HepG2 (cell line): Measurements from ENCODE around the gene PTPRC. TPM values are rescaled to one million over a fixed set of nuclear protein-coding genes. Genes with fewer than 3 reads are reported as not detected.

ENCODE experiments used
- ATAC-seq: fragments of 200-7000 bp; cut with Tn5 transposase; 3 replicates; pipeline ENCODE4 v1.9.1; 2020; ENCODE audit warnings: mild to moderate bottlenecking, moderate library complexity
- BruUV-seq: library from RNA; stranded (reverse); fragments of 400-500 nt; replicated peaks from 2 replicates; lab custom pipeline; 2021; lab: Mats Ljungman, UMichigan
- CTCF ChIA-PET: fragments of 300-600 bp; formaldehyde crosslinking; extraction: SDS; loops from one replicate; lab custom pipeline; 2021; ENCODE audit warnings: low total read pairs, inconsistent platforms, low intra/inter-chr PET ratio; lab: Yijun Ruan, JAX
- POLR2A ChIA-PET: fragments of 350-600 bp; sonication (Branson Sonifier 250); formaldehyde crosslinking; loops from one replicate; lab custom pipeline; 2020; ENCODE audit warnings: antibody characterized with exemption, inconsistent platforms; lab: Yijun Ruan, JAX
- DNase-seq: peaks from one replicate; pipeline ENCODE4 v3.0.0-alpha.2; 2015; ENCODE audit warnings: low spot score
- FAIRE-seq: peaks from 3 replicates; lab custom pipeline; 2011; peaks lifted over from hg19 to GRCh38; lab: Jason Lieb, UNC
- H2AFZ ChIP-seq: one replicate; pipeline ENCODE4 v1.6.1; 2011; ENCODE audit warnings: low read length, inconsistent platforms
- H3K27ac ChIP-seq: fragments of 300-600 bp; 3 replicates; pipeline ENCODE4 v1.8.0; 2011; ENCODE audit warnings: mixed run types, mild to moderate bottlenecking, mixed read lengths, low read length, inconsistent platforms; ENCODE audit not compliant: insufficient read depth; ENCODE audit errors: extremely low read length
- H3K27me3 ChIP-seq, 2 experiments: fragments of 200-600 bp in 1 of 2; 2 replicates in 1 of 2; 3 replicates in 1 of 2; pipeline versions ENCODE4 v1.6.0 to v1.8.0; 2011; ENCODE audit warnings: low read length in 2 of 2, mild to moderate bottlenecking in 2 of 2, moderate library complexity in 2 of 2, inconsistent platforms in 1 of 2; ENCODE audit not compliant: insufficient read depth in 2 of 2, control insufficient read depth in 1 of 2
- H3K36me3 ChIP-seq, 2 experiments: fragments of 200-600 bp in 1 of 2; replicated peaks in 1 of 2; 2 replicates in 1 of 2; 3 replicates in 1 of 2; pipeline versions ENCODE4 v1.5.1 to v1.8.0; 2011; ENCODE audit warnings: low read length in 2 of 2, inconsistent platforms in 1 of 2; ENCODE audit not compliant: insufficient read depth in 2 of 2, control insufficient read depth in 1 of 2
- H3K4me1 ChIP-seq: 2 replicates; pipeline ENCODE4 v1.5.1; 2012; ENCODE audit warnings: low read length, inconsistent platforms; ENCODE audit not compliant: insufficient read depth
- H3K4me2 ChIP-seq: 2 replicates; pipeline ENCODE4 v1.6.0; 2011; ENCODE audit warnings: low read depth, low read length, inconsistent platforms
- H3K4me3 ChIP-seq, 3 experiments: fragments of 200-600 bp in 1 of 3; sonication (generic), shearing (Covaris generic) in 1 of 3; replicated peaks in 1 of 3; 2 replicates each; pipeline ENCODE4 v1.5.1; 2011 to 2016; ENCODE audit warnings: low read length in 3 of 3, inconsistent platforms in 2 of 3, low read depth in 2 of 3, mild to moderate bottlenecking in 2 of 3, control low read depth in 1 of 3, mixed read lengths in 1 of 3; ENCODE audit not compliant: insufficient read depth in 1 of 3
- H3K79me2 ChIP-seq: one replicate; pipeline ENCODE4 v1.6.1; 2011; ENCODE audit warnings: low read length, inconsistent platforms; ENCODE audit not compliant: insufficient read depth
- H3K9ac ChIP-seq: 2 replicates; pipeline ENCODE4 v1.6.0; 2011; ENCODE audit warnings: mild to moderate bottlenecking, low read depth, low read length, inconsistent platforms; ENCODE audit not compliant: insufficient read depth
- H3K9me3 ChIP-seq: 2 replicates; pipeline ENCODE4 v1.5.1; 2012; ENCODE audit warnings: mild to moderate bottlenecking, low read length
- H4K20me1 ChIP-seq: 2 replicates; pipeline ENCODE4 v1.6.0; 2011; ENCODE audit warnings: inconsistent platforms, mild to moderate bottlenecking, low read length, moderate library complexity; ENCODE audit not compliant: insufficient read depth
- CEBPG ChIP-seq: IDR thresholded peaks from 2 replicates; pipeline ENCODE4 v1.6.1; 2016
- DRAP1 ChIP-seq: IDR thresholded peaks from 2 replicates; pipeline ENCODE4 v1.6.1; 2016; ENCODE audit warnings: missing genetic modification reagents, missing compliant biosample characterization
- FOXC1 ChIP-seq: sonication (generic); formaldehyde crosslinking; IDR thresholded peaks from 2 replicates; pipeline ENCODE4 v1.8.0; 2022; ENCODE audit warnings: mild to moderate bottlenecking, missing genetic modification reagents, borderline replicate concordance
- GMEB1 ChIP-seq: sonication (generic); formaldehyde crosslinking; IDR thresholded peaks from 2 replicates; pipeline ENCODE4 v1.5.1; 2020; ENCODE audit warnings: missing genetic modification reagents, mild to moderate bottlenecking, borderline replicate concordance
- IRF2 ChIP-seq: IDR thresholded peaks from 2 replicates; pipeline ENCODE4 v1.6.1; 2018; ENCODE audit warnings: missing genetic modification reagents, missing compliant biosample characterization
- KDM5A ChIP-seq: fragments of 200-600 bp; sonication (generic); IDR thresholded peaks from 2 replicates; pipeline ENCODE4 v1.7.0; 2018; ENCODE audit warnings: antibody characterized with exemption, mild to moderate bottlenecking, low read length, borderline replicate concordance
- MIXL1 ChIP-seq: IDR thresholded peaks from 2 replicates; pipeline ENCODE4 v1.6.1; 2016
- PBX2 ChIP-seq: IDR thresholded peaks from 2 replicates; pipeline ENCODE4 v1.6.1; 2016; ENCODE audit warnings: control low read depth
- REST ChIP-seq, 2 experiments: IDR thresholded peaks; 2 replicates each; pipeline ENCODE4 v1.6.1; 2011 to 2012; ENCODE audit warnings: low read length in 2 of 2, borderline replicate concordance in 1 of 2, low read depth in 1 of 2, mild to moderate bottlenecking in 1 of 2, moderate library complexity in 1 of 2
- REXO4 ChIP-seq: sonication (generic); formaldehyde crosslinking; IDR thresholded peaks from 2 replicates; pipeline ENCODE4 v1.8.0; 2022; ENCODE audit warnings: missing genetic modification reagents, mild to moderate bottlenecking, borderline replicate concordance
- SMC3 ChIP-seq: IDR thresholded peaks from 2 replicates; pipeline ENCODE4 v1.6.1; 2011; ENCODE audit warnings: low read length, improper control_type of control experiment
- SP1 ChIP-seq, 2 experiments: fragments of 450-650 bp in 1 of 2; sonication (generic) in 1 of 2; formaldehyde crosslinking in 1 of 2; IDR thresholded peaks; 2 replicates each; pipeline versions ENCODE4 v1.4.0 to v1.6.1; 2016 to 2020; ENCODE audit warnings: missing genetic modification reagents in 1 of 2
- ZNF235 ChIP-seq: sonication (generic); formaldehyde crosslinking; IDR thresholded peaks from 2 replicates; pipeline ENCODE4 v1.8.1; 2023; ENCODE audit warnings: mild to moderate bottlenecking, missing genetic modification reagents, borderline replicate concordance
- ZNF629 ChIP-seq: sonication (generic); formaldehyde crosslinking; conservative IDR thresholded peaks from 2 replicates; pipeline ENCODE4 v1.5.0; 2020; ENCODE audit warnings: missing genetic modification reagents
- ZNF674 ChIP-seq: sonication (generic); formaldehyde crosslinking; IDR thresholded peaks from 2 replicates; pipeline ENCODE4 v1.5.0; 2020; ENCODE audit warnings: low read depth, mild to moderate bottlenecking, missing genetic modification reagents
- ZNF766 ChIP-seq: sonication (generic); formaldehyde crosslinking; IDR thresholded peaks from 2 replicates; pipeline ENCODE4 v1.5.0; 2020; ENCODE audit warnings: missing genetic modification reagents, borderline replicate concordance
- ZNF891 ChIP-seq: sonication (generic); formaldehyde crosslinking; IDR thresholded peaks from 2 replicates; pipeline ENCODE4 v1.5.0; 2020; ENCODE audit warnings: mild to moderate bottlenecking, missing genetic modification reagents
- WGBS: methylation state at CpG from one replicate; pipeline ENCODE4 v1.1.6; 2017; ENCODE audit warnings: low lambda C conversion rate; 5-methylcytosine and 5-hydroxymethylcytosine counted together
- in situ Hi-C: cut with HindIII; loops from 2 replicates; pipeline ENCODE4 v1.10.0; 2017; ENCODE audit warnings: low pct_unique_long_range_greater_than_20kb; ENCODE audit not compliant: extremely low pct_ligation_motif_present
- intact Hi-C: fragments of 100-400 bp; cut with micrococcal nuclease; formaldehyde crosslinking; loops from one replicate; pipeline ENCODE4 v1.10.0; 2022; ENCODE audit not compliant: unreplicated experiment
- polyA plus RNA-seq, 8 experiments: library from polyadenylated mRNA; depleted of rRNA in 3 of 8; stranded (reverse) in 7 of 8; unstranded in 1 of 8; fragments of >200 nt; fragmentation: Illumina TruSeq in 4 of 8; extraction: Trizol in 4 of 8; gene quantifications; 2 replicates each; pipeline versions ENCODE4 v1.2.1 to v1.2.3, GENCODE V29; 2011 to 2016; ENCODE audit warnings: low read depth in 4 of 8, missing spikeins in 1 of 8, mixed read lengths in 1 of 8; ENCODE audit not compliant: insufficient read depth in 1 of 8
- total RNA-seq, 5 experiments: library from RNA; depleted of rRNA; stranded (reverse); fragments of >200 nt; fragmentation: Illumina TruSeq; extraction: Trizol; gene quantifications; 2 replicates each; pipeline ENCODE4 v1.2.3, GENCODE V29; 2016; ENCODE audit warnings: low read depth in 1 of 5

Gene PTPRC
- total and polyA plus RNA-seq, 2 of the 13 experiments (the other 11 are each of a cell fraction or from before 2014, with no cell fraction given): not detected

- TF ChIP-seq ZNF235 (CRISPR knock-in tag) (no peak), SMC3 (no peak), FOXC1 (no peak), SP1 (IDR thresholded peaks at IDR 0.05) (no peak), SP1 (CRISPR knock-in tag; IDR thresholded peaks at IDR 0.05) (no peak)
- TF ChIP-seq, all 625 proteins: peak for 0
Observed at GRCh38 chr1:198635964-198636363, 2.9 kb upstream of the PTPRC start (continued).

- H3K4me1 ChIP-seq: no peaks in the 10 kb centered on the region
- H3K9me3 ChIP-seq: no peaks in the 10 kb centered on the region
- ATAC-seq (no peak), FAIRE-seq (no peak), DNase-seq (no peak)
- no peak overlapping the region for H2AFZ ChIP-seq
- ChIA-PET CTCF (no interaction called here), POLR2A (no interaction called here)
- H3K27ac ChIP-seq: no peak overlapping the region
- in situ Hi-C loops (no loop called here), intact Hi-C loops (no loop called here)
- no peak overlapping the region for H3K4me2 ChIP-seq
- no peak overlapping the region for H3K9ac ChIP-seq
- no peak overlapping the region for H3K4me3 ChIP-seq
- no peaks in the 10 kb centered on the region for H4K20me1 ChIP-seq
- 4% methylated on average over 2 of the region's 2 CpGs for WGBS
- H3K36me3 ChIP-seq: no peaks in the 10 kb centered on the region
- no peaks in the 10 kb centered on the region for H3K79me2 ChIP-seq
- no peaks in the 10 kb centered on the region for H3K27me3 ChIP-seq
- no TSS peak for BruUV-seq
- TF ChIP-seq ZNF629 (CRISPR knock-in tag) (no peak), MIXL1 (CRISPR knock-in tag) (no peak), ZNF891 (CRISPR knock-in tag) (no peak), IRF2 (CRISPR knock-in tag) (no peak), KDM5A (no peak), PBX2 (no peak), ZNF766 (no peak), REXO4 (no peak), DRAP1 (CRISPR knock-in tag) (no peak), ZNF674 (no peak), GMEB1 (CRISPR knock-in tag) (no peak), CEBPG (CRISPR knock-in tag) (no peak), REST (IDR thresholded peaks at IDR 0.05; ENCODE audit: borderline replicate concordance in 1 of 2, low read depth in 1 of 2, low read length in 2 of 2) (no peak)
Observed at GRCh38 chr1:198636391-198636790, 2.4 kb upstream of the PTPRC start.
